AG04450 (cell line): ENCODE measurements around the gene AP3D1. TPM values are rescaled to one million over a fixed set of nuclear protein-coding genes. Genes with fewer than 3 reads are reported as not detected.

Source experiments
- CTCF ChIA-PET: fragments of 300-600, 350-600 bp; formaldehyde crosslinking; extraction: SDS; loops from one replicate; lab custom pipeline; 2022; ENCODE audit warnings: antibody characterized with exemption, inconsistent platforms; lab: Charles Lee
- POLR2A ChIA-PET: fragments of 350-600 bp; formaldehyde crosslinking; extraction: SDS; loops from one replicate; lab custom pipeline; 2021; ENCODE audit warnings: antibody characterized with exemption, inconsistent platforms; lab: Yijun Ruan, JAX
- DNase-seq: peaks from one replicate; pipeline ENCODE4 v3.0.0-alpha.2; 2011; ENCODE audit warnings: low read depth, low spot score
- H3K27ac ChIP-seq: one replicate; pipeline ENCODE4 v1.5.1; 2012; ENCODE audit warnings: low read depth, low read length, control low read depth
- H3K27me3 ChIP-seq: one replicate; pipeline ENCODE4 v1.6.0; 2012; ENCODE audit warnings: low read length; ENCODE audit not compliant: control insufficient read depth, insufficient read depth
- H3K4me3 ChIP-seq: 2 replicates; pipeline ENCODE4 v1.5.1; 2011; ENCODE audit warnings: mild to moderate bottlenecking, low read depth, low read length, control low read depth
- H3K9me3 ChIP-seq: 2 replicates; pipeline ENCODE4 v1.5.1; 2012; ENCODE audit warnings: low read length; ENCODE audit not compliant: control insufficient read depth, insufficient read depth
- polyA plus RNA-seq: library from polyadenylated mRNA; depleted of rRNA; stranded (reverse); fragments of >200 nt; gene quantifications from 2 replicates; pipeline ENCODE4 v1.2.3, GENCODE V29; 2011
- TF ChIP-seq, protein P1 (sequence below): IDR thresholded peaks from 2 replicates; pipeline ENCODE4 v1.5.1; 2011; ENCODE audit warnings: low read depth, low read length, control low read depth, inconsistent platforms

Gene AP3D1
- polyA plus RNA-seq, 1 experiment, result 68.2 TPM

DNA sequence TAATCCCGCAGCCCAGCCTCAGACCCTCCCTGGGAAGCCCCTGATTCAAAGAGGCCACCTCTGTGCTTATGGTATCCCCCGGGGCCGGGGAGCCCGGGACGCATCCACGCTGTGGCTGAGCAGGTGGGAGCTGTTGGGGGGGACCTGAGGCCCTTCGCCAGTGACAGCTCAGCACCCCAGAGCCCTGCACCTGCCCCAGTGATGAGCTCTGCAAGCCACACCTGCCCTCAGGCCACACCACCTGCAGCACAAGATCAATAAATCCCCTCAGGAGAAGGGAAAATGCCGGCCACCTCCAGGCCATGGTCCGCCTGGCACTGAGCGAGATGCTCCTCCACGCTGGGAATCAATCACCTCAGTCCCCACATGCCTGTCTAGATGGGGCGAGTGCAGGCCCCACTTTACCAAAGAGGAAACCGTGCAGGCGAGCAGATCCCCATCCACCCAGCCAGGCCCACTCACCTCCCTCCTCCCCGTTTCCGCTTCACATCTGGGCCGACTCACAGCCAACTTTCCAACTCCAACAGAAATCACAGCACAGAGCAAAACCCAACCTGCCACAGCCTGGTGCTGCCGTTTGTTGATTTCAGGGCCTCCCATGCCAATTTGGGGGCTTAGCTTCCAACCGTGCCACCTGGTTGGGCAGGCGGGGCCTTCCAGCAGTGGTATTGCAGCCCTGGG is 68.1 kb downstream of the AP3D1 start:
- TF ChIP-seq, protein P1, sequence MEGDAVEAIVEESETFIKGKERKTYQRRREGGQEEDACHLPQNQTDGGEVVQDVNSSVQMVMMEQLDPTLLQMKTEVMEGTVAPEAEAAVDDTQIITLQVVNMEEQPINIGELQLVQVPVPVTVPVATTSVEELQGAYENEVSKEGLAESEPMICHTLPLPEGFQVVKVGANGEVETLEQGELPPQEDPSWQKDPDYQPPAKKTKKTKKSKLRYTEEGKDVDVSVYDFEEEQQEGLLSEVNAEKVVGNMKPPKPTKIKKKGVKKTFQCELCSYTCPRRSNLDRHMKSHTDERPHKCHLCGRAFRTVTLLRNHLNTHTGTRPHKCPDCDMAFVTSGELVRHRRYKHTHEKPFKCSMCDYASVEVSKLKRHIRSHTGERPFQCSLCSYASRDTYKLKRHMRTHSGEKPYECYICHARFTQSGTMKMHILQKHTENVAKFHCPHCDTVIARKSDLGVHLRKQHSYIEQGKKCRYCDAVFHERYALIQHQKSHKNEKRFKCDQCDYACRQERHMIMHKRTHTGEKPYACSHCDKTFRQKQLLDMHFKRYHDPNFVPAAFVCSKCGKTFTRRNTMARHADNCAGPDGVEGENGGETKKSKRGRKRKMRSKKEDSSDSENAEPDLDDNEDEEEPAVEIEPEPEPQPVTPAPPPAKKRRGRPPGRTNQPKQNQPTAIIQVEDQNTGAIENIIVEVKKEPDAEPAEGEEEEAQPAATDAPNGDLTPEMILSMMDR, result no peak
- no peaks in the 10 kb centered on the region; the same call in 1 of the 2 replicates for H3K9me3 ChIP-seq
- DNase-seq, result no peak
- ChIA-PET POLR2A (no interaction called here), CTCF (interaction anchor here (1.7 kb wide), 1 partner anchor 13 kb away, joined by 5 read pairs; no protein-coding TSS in a partner anchor)
- no peaks in the 10 kb centered on the region for H3K27me3 ChIP-seq
- H3K27ac ChIP-seq, result no peak overlapping the region
- no peak overlapping the region for H3K4me3 ChIP-seq

DNA sequence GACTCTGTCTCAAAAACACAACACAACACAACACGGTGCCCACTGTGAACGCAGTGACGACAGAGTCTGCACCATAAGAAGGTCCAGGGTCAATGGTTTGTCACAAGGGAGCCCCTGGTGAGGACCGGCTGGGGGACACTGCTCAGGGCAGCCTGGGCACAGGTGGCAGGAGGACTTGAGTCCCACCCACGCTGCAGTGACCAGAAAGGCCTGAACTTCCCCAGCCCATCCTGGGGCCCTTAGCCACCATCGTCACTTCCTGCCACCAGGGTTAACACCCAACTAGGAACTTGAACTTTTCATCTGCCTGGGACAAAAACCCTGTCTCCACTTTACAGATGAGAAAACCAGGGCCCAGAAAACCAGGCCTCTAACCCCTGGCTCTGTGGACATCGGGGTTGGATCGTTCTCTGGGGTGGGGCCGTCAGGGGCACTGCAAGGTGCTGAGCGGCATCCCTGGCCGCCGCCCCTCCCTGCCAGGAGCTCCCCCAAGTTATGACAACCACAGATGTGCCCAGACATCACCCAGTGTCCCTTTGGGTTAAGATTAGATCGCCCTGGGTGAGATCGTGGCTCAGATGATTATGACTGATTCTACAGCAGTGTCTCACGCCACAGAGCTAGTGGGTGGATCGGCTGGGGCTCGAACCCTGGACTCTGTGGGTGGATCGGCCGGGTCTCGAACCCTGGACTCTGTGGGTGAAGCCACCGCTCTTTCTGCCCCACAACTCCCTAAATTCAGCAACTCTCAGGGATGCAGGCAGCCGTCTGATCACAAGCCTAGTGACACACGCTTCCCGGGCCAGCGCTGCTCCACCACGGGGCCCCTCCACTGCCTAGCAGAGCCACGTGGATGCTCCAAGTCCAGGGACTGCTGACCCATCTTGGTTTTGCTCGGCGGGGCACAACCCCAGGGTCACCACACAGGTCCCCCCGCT is 69.2 kb downstream of the AP3D1 start:
- H3K27me3 ChIP-seq, result no peaks in the 10 kb centered on the region
- no peak for DNase-seq
- no peak overlapping the region for H3K27ac ChIP-seq
- TF ChIP-seq, protein P1, result no peak
- no peak overlapping the region for H3K4me3 ChIP-seq
- POLR2A ChIA-PET, result no interaction called here
- no peaks in the 10 kb centered on the region; the same call in 1 of the 2 replicates for H3K9me3 ChIP-seq
- CTCF ChIA-PET, result interaction anchor here (0.8 to 1.7 kb wide), 2 partner anchors 12 to 63 kb away, joined by 4 to 5 read pairs; no protein-coding TSS in a partner anchor

DNA sequence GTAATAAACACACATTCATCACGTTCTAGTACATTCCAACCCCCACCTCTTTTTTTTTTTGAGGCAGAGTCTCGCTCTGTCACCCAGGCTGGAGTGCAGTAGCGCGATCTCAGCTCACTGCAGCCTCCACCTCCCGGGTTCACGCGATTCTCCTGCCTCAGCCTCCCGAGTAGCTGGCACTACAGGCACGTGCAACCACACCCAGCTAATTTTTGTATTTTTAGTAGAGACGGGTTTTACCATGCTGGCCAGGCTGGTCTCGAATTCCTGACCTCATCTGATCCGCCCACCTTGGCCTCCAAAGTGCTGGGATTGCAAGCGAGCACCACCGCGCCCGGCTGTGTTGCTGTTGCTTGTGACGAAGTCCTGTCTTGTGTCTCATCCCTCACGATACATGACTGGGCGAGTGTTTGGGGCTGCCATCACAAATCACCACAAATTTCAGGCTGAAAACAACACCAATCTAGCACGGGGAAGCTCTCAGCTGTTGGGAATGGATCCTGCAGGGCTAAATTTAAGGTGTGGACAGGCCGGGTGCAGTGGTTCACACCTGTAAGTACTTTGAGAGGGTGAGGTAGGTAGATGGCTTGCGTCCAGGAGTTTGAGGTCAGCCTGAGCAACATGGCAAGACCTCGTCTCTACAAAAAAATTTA is 70.9 kb downstream of the AP3D1 start:
- TF ChIP-seq, protein P1, result no peak
- no peaks in the 10 kb centered on the region for H3K27me3 ChIP-seq
- CTCF ChIA-PET, result no interaction called here
- H3K4me3 ChIP-seq, result no peak overlapping the region
- DNase-seq, result no peak
- POLR2A ChIA-PET, result no interaction called here
- H3K9me3 ChIP-seq, result peaks cover 3% of the 10 kb centered on the region; the same call in 1 of the 2 replicates
- no peak overlapping the region for H3K27ac ChIP-seq

DNA sequence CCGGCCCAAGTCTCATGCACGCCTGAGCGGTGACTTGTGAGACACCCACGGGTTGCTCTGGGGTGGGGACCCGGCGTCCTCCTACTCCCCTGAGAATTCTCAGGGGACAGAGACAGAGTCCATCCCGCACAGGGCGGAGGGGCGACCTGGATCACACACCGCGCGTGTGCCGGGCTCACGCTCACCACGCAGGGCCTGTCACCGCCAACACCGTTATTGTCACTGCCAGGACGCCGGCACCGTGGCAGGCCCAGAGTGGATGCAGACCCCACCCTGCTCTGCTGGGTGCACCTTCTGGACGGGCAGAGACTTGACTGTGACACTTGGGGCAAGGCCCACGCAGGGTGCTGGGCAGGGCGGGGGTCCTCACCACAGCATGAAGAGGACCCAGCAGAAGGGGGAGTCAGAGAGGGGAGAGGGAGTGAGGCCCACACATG is 71.5 kb downstream of the AP3D1 start:
- no peak for DNase-seq
- Histone ChIP-seq H3K27ac (no peak overlapping the region), H3K4me3 (no peak overlapping the region), H3K27me3 (no peaks in the 10 kb centered on the region), H3K9me3 (peaks cover 3% of the 10 kb centered on the region; the same call in 1 of the 2 replicates)
- ChIA-PET CTCF (no interaction called here), POLR2A (no interaction called here)
- TF ChIP-seq, protein P1, result no peak
